ENCODE results near the gene TMED7. TPM values are rescaled to one million over a fixed set of nuclear protein-coding genes. Genes with fewer than 3 reads are reported as not detected.

Gene TMED7
- polyA plus RNA-seq, 1 of the 3 experiments (the other 2 are of a cell fraction), result 41.2 TPM

DNA sequence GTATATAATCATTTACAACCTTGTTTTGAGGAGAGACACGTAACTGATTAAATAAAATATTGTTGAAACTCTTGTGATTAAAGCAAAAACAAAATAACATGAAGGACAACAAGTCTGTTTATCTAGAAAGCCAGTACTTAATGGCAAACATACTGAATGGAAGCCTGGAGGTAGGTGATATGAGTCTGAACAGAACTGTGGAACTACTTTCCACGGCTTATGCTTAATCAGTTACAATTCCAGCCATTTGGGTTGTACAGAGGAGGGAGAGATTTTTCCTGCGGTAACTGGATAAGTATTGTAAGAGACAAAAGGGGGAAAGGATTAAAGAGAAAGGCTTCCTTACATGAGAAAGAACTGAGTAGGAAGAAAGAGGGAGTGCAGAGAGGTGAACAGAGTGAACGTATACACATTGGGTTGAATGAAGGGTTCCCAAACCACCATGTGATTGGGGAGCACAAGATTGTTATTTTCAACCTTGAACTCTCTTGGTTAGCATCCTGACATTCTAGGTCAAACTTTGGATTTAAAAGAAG lies 4.4 kb downstream of the TMED7 start:
- Histone ChIP-seq H3K4me1 (ENCODE audit: control insufficient read depth in 1 of 2, insufficient read depth in 2 of 2, low read depth in 1 of 2, low read length in 1 of 2) (peaks cover 16 to 21% of the 10 kb centered on the region in 2 experiments), H3K9me3 (no peaks in the 10 kb centered on the region), H4K20me1 (ENCODE audit: insufficient read depth) (peaks cover 45% of the 10 kb centered on the region), H3F3A (replicated peaks; ENCODE audit: insufficient read depth) (peaks cover 3% of the 10 kb centered on the region), H3K4me3 (ENCODE audit: low read depth in 2 of 2, low read length in 1 of 2) (no peak overlapping the region), H3K9ac (no peak overlapping the region), H3K79me2 (ENCODE audit: insufficient read depth) (peaks cover 83% of the 10 kb centered on the region), H3K36me3 (replicated peaks in 1 of 2; ENCODE audit: control insufficient read depth in 1 of 2, insufficient read depth in 2 of 2, low read length in 1 of 2) (peaks cover 55 to 57% of the 10 kb centered on the region in 2 experiments), H3K27me3 (ENCODE audit: insufficient read depth) (no peaks in the 10 kb centered on the region), H3K9me2 (no peaks in the 10 kb centered on the region), H2AFZ (ENCODE audit: low read depth) (no peak overlapping the region), H3K4me2 (no peak overlapping the region), H3K27ac (ENCODE audit: low read depth in 2 of 2, low read length in 1 of 2) (no peak overlapping the region; a peak in 1 of 4 replicates)
- DNase-seq, result no peak
- POLR2A ChIA-PET, result no interaction called here
- WGBS (ENCODE audit: low lambda C conversion rate), result 96% methylated on average over 4 of the region's 4 CpGs
- TF ChIP-seq, protein P1, sequence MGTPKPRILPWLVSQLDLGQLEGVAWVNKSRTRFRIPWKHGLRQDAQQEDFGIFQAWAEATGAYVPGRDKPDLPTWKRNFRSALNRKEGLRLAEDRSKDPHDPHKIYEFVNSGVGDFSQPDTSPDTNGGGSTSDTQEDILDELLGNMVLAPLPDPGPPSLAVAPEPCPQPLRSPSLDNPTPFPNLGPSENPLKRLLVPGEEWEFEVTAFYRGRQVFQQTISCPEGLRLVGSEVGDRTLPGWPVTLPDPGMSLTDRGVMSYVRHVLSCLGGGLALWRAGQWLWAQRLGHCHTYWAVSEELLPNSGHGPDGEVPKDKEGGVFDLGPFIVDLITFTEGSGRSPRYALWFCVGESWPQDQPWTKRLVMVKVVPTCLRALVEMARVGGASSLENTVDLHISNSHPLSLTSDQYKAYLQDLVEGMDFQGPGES (IDR thresholded peaks at IDR 0.05; ENCODE audit: low read depth, low read length), result no peak
- TF ChIP-seq SMC3 (IDR thresholded peaks at IDR 0.05; ENCODE audit: low read depth, low read length), result no peak
- no peak for TF ChIP-seq FOXM1 (IDR thresholded peaks at IDR 0.05; ENCODE audit: low read depth)
- TF ChIP-seq, protein P2, sequence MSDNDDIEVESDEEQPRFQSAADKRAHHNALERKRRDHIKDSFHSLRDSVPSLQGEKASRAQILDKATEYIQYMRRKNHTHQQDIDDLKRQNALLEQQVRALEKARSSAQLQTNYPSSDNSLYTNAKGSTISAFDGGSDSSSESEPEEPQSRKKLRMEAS (IDR thresholded peaks at IDR 0.05; ENCODE audit: low read depth), result no peak
- CTCF ChIA-PET, result no interaction called here

DNA sequence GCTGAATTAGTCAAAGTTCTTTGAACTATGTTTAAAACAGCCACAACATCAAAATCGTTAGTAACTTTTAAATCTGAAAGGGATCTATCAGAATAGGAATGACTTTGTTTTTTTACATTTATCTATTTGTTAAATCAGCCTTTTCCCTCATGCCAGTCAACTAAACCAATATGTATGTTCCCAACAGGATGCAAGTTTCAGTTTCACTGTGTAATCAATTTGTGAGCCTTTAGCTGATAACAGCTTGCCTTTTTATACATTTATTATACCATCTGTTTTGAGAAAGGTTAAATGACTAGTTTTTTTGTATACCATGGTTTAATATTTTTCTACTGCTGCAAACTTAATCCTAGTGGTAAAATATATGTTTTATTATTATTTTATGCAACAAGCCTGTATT lies 8.9 kb downstream of the TMED7 start:
- 35% methylated on average over 1 of the region's 1 CpG for WGBS (ENCODE audit: low lambda C conversion rate)
- H3K9me3 ChIP-seq, result no peaks in the 10 kb centered on the region
- H3K9me2 ChIP-seq, result no peaks in the 10 kb centered on the region
- H3K27me3 ChIP-seq (ENCODE audit: insufficient read depth), result no peaks in the 10 kb centered on the region
- no peaks in the 10 kb centered on the region; a peak in 2 of 4 replicates for H3K4me1 ChIP-seq (ENCODE audit: control insufficient read depth in 1 of 2, insufficient read depth in 2 of 2, low read depth in 1 of 2, low read length in 1 of 2)
- peaks cover 16% of the 10 kb centered on the region for H4K20me1 ChIP-seq (ENCODE audit: insufficient read depth)
- DNase-seq, result no peak
- no peak overlapping the region for H3K4me2 ChIP-seq
- H2AFZ ChIP-seq (ENCODE audit: low read depth), result no peak overlapping the region
- H3K27ac ChIP-seq (ENCODE audit: low read depth in 2 of 2, low read length in 1 of 2), result no peak overlapping the region
- H3F3A ChIP-seq (replicated peaks; ENCODE audit: insufficient read depth), result no peaks in the 10 kb centered on the region
- peaks cover 86 to 89% of the 10 kb centered on the region in 2 experiments for H3K36me3 ChIP-seq (replicated peaks in 1 of 2; ENCODE audit: control insufficient read depth in 1 of 2, insufficient read depth in 2 of 2, low read length in 1 of 2)
- no peak overlapping the region for H3K9ac ChIP-seq
- TF ChIP-seq EZH2phosphoT487 (IDR thresholded peaks at IDR 0.05; ENCODE audit: borderline replicate concordance, low read depth) (no peak), TAF1 (IDR thresholded peaks at IDR 0.05; ENCODE audit: borderline replicate concordance, low read depth, low read length) (no peak), FOXM1 (IDR thresholded peaks at IDR 0.05; ENCODE audit: low read depth) (no peak), SIN3A (IDR thresholded peaks at IDR 0.05; ENCODE audit: borderline replicate concordance, low read depth, low read length) (no peak)
- TF ChIP-seq, protein P3, sequence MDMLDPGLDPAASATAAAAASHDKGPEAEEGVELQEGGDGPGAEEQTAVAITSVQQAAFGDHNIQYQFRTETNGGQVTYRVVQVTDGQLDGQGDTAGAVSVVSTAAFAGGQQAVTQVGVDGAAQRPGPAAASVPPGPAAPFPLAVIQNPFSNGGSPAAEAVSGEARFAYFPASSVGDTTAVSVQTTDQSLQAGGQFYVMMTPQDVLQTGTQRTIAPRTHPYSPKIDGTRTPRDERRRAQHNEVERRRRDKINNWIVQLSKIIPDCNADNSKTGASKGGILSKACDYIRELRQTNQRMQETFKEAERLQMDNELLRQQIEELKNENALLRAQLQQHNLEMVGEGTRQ (IDR thresholded peaks at IDR 0.05; ENCODE audit: borderline replicate concordance, low read depth, low read length), result no peak
- TF ChIP-seq, protein P4, sequence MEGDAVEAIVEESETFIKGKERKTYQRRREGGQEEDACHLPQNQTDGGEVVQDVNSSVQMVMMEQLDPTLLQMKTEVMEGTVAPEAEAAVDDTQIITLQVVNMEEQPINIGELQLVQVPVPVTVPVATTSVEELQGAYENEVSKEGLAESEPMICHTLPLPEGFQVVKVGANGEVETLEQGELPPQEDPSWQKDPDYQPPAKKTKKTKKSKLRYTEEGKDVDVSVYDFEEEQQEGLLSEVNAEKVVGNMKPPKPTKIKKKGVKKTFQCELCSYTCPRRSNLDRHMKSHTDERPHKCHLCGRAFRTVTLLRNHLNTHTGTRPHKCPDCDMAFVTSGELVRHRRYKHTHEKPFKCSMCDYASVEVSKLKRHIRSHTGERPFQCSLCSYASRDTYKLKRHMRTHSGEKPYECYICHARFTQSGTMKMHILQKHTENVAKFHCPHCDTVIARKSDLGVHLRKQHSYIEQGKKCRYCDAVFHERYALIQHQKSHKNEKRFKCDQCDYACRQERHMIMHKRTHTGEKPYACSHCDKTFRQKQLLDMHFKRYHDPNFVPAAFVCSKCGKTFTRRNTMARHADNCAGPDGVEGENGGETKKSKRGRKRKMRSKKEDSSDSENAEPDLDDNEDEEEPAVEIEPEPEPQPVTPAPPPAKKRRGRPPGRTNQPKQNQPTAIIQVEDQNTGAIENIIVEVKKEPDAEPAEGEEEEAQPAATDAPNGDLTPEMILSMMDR (IDR thresholded peaks at IDR 0.05), result no peak
- peaks cover 68% of the 10 kb centered on the region for H3K79me2 ChIP-seq (ENCODE audit: insufficient read depth)
- ChIA-PET CTCF (interaction anchor here (1.1 to 1.7 kb wide), 2 partner anchors 8 to 308 kb away, joined by 3 to 10 read pairs; partner anchors contain the start of gene TMED7), POLR2A (no interaction called here)
- H3K4me3 ChIP-seq (ENCODE audit: low read depth in 2 of 2, low read length in 1 of 2), result no peak overlapping the region
